PC-9 (cell line): ENCODE results near the gene HEPACAM. TPM values are rescaled to one million over a fixed set of nuclear protein-coding genes. Genes with fewer than 3 reads are reported as not detected.

Experiments
- BruUV-seq: library from RNA; stranded (reverse); fragments of 400-500 nt; replicated peaks from 2 replicates; lab custom pipeline; 2021; lab: Mats Ljungman, UMichigan
- CTCF ChIA-PET: fragments of 300-600 bp; sonication (Branson Sonifier 250); formaldehyde crosslinking; loops from one replicate; lab custom pipeline; 2022; ENCODE audit warnings: antibody characterized with exemption; lab: Charles Lee
- POLR2A ChIA-PET: fragments of 300-600 bp; sonication (Branson Sonifier 250); formaldehyde crosslinking; loops from one replicate; lab custom pipeline; 2022; ENCODE audit warnings: antibody characterized with exemption; ENCODE audit not compliant: unreplicated experiment; lab: Charles Lee
- DNase-seq, 2 experiments: peaks; one replicate each; pipeline versions ENCODE4 v3.0.0 to v3.0.0-alpha.2; 2015 to 2022; ENCODE audit warnings: mixed read lengths in 1 of 2
- H2AFZ ChIP-seq: fragments of 200-600 bp; sonication (generic); 2 replicates; pipeline ENCODE4 v1.8.1; 2017; ENCODE audit warnings: antibody characterized with exemption
- H3F3A ChIP-seq: fragments of 200-600 bp; sonication (generic); 2 replicates; pipeline ENCODE4 v1.8.1; 2017; ENCODE audit warnings: antibody characterized with exemption, mild to moderate bottlenecking, low read depth; ENCODE audit not compliant: insufficient read depth
- H3K27ac ChIP-seq: fragments of 200-600 bp; sonication (generic); 2 replicates; pipeline ENCODE4 v1.6.1; 2016; ENCODE audit warnings: mixed run types
- H3K27me3 ChIP-seq: fragments of 200-600 bp; sonication (generic); 2 replicates; pipeline ENCODE4 v1.6.1; 2016; ENCODE audit warnings: low read depth, mixed run types; ENCODE audit not compliant: insufficient read depth
- H3K36me3 ChIP-seq: fragments of 200-600 bp; sonication (generic); 2 replicates; pipeline ENCODE4 v1.6.1; 2016; ENCODE audit warnings: low read depth, mixed run types
- H3K4me1 ChIP-seq: fragments of 200-600 bp; sonication (generic); replicated peaks from 2 replicates; pipeline ENCODE4 v1.6.1; 2016; ENCODE audit warnings: mixed run types; ENCODE audit not compliant: insufficient read depth
- H3K4me2 ChIP-seq: fragments of 200-600 bp; sonication (generic); 2 replicates; pipeline ENCODE4 v1.6.1; 2017; ENCODE audit warnings: mixed run types
- H3K4me3 ChIP-seq: fragments of 200-600 bp; sonication (generic); 2 replicates; pipeline ENCODE4 v1.6.1; 2016; ENCODE audit warnings: mixed run types
- H3K79me2 ChIP-seq: fragments of 200-600 bp; sonication (generic); 2 replicates; pipeline ENCODE4 v1.6.1; 2017; ENCODE audit warnings: low read depth, mixed run types
- H3K9me2 ChIP-seq: fragments of 200-600 bp; sonication (generic); 2 replicates; pipeline ENCODE4 v1.8.1; 2017; ENCODE audit warnings: mild to moderate bottlenecking; ENCODE audit not compliant: insufficient read depth
- H3K9me3 ChIP-seq: fragments of 200-600 bp; sonication (generic); 2 replicates; pipeline ENCODE4 v1.8.1; 2016; ENCODE audit warnings: low read depth; ENCODE audit not compliant: insufficient read depth
- H4K20me1 ChIP-seq: fragments of 200-600 bp; sonication (generic); 2 replicates; pipeline ENCODE4 v1.8.1; 2017; ENCODE audit not compliant: insufficient read depth
- EZH2 ChIP-seq: fragments of 200-600 bp; sonication (generic); IDR thresholded peaks from 2 replicates; pipeline ENCODE4 v1.8.0; 2017; ENCODE audit warnings: antibody characterized with exemption, low read depth
- intact Hi-C: fragments of 100-400 bp; cut with micrococcal nuclease; formaldehyde crosslinking; loops from one replicate; pipeline ENCODE4 v1.10.0; 2022; ENCODE audit not compliant: unreplicated experiment
- total RNA-seq: library from RNA; stranded (reverse); gene quantifications from 2 replicates; pipeline ENCODE4 v1.2.3, GENCODE V29; 2021
- TF ChIP-seq, protein P1 (sequence below): fragments of 200-600 bp; sonication (generic); conservative IDR thresholded peaks from 2 replicates; pipeline ENCODE4 v1.6.1; 2017; ENCODE audit warnings: mixed run types, antibody characterized with exemption, mild to moderate bottlenecking, moderate library complexity

Gene HEPACAM
- total RNA-seq, 1 experiment from 2014 or later, result not detected

DNA sequence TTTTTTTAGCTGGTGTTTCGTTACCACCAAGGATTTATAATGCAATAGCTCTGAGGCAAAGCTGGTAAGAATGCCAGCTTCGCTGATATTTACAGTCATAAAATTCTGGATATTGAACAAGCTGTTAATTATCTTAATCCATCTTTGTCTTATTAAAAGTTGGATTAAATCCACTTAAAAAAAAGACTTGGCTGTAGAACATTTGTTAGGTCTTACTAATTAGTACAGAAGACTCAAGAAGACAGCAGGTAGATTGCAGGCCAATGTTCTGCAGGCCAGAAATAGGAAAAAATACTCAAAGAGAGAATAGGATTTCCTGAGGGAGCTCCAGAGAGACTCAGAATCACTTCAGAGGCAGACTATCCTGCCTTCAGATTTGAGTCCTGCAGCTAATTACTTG is 45.7 kb downstream of the HEPACAM start:
- TF ChIP-seq EZH2, result no peak
- TF ChIP-seq, protein P1, sequence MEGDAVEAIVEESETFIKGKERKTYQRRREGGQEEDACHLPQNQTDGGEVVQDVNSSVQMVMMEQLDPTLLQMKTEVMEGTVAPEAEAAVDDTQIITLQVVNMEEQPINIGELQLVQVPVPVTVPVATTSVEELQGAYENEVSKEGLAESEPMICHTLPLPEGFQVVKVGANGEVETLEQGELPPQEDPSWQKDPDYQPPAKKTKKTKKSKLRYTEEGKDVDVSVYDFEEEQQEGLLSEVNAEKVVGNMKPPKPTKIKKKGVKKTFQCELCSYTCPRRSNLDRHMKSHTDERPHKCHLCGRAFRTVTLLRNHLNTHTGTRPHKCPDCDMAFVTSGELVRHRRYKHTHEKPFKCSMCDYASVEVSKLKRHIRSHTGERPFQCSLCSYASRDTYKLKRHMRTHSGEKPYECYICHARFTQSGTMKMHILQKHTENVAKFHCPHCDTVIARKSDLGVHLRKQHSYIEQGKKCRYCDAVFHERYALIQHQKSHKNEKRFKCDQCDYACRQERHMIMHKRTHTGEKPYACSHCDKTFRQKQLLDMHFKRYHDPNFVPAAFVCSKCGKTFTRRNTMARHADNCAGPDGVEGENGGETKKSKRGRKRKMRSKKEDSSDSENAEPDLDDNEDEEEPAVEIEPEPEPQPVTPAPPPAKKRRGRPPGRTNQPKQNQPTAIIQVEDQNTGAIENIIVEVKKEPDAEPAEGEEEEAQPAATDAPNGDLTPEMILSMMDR, result no peak
- BruUV-seq, result no TSS peak
- Histone ChIP-seq H4K20me1 (no peaks in the 10 kb centered on the region), H3K27me3 (peaks cover 29% of the 10 kb centered on the region), H3K4me2 (no peak overlapping the region), H3K9me2 (no peaks in the 10 kb centered on the region), H3K9me3 (no peaks in the 10 kb centered on the region), H3K36me3 (no peaks in the 10 kb centered on the region), H3K79me2 (no peaks in the 10 kb centered on the region), H3K4me3 (no peak overlapping the region), H2AFZ (no peak overlapping the region), H3K27ac (no peak overlapping the region), H3F3A (no peaks in the 10 kb centered on the region), H3K4me1 (no peaks in the 10 kb centered on the region)
- CTCF ChIA-PET, result no interaction called here
- POLR2A ChIA-PET, result no interaction called here
- no peak for DNase-seq
- intact Hi-C loops, result no loop called here

DNA sequence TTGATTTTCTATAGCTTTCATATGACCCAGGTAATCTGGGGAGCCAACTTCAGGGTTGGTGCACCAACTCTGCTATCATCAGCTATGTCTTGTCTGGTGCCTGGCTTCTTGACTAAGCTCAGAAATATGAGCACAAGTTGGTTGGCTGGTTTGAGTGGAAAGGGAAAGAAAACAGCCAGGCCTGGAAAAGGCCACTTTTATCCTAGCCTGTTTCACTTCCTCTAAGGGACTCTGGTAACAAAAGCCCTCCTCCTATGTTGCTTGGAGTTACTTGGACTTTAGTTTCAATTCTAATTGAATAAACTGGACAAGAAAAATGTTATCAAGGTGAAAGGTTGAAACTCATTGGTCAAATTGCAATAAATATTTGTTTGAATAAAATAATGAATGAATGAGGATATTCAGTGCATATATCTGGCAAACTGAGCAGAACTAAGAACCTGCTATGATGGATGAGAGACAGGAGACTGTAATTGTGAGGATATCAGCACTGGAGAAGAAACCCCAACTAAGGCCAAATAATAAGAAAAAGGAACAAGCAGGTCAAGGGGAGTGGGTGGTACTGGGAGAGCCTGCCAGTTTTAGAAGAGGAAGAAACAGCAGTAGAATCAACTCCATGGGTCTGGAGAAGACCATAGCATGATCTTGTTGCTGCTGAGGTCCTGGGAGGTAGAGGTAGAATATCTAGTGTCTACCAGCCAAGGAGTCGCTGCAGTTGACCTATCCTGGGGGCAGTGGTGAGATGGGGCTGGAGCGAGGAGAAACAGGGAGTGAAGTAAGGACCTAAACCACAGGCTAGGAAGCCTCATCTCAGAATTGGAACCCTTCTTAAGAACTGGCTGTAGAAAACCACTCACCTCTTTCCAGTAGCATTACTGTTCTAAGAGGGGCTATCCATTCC is 46.4 kb downstream of the HEPACAM start:
- Histone ChIP-seq H3K9me2 (no peaks in the 10 kb centered on the region), H3K4me3 (no peak overlapping the region), H2AFZ (no peak overlapping the region), H3K4me2 (no peak overlapping the region), H3K36me3 (no peaks in the 10 kb centered on the region), H3K9me3 (no peaks in the 10 kb centered on the region), H3K79me2 (no peaks in the 10 kb centered on the region), H3K27me3 (peaks cover 34% of the 10 kb centered on the region), H3K4me1 (no peaks in the 10 kb centered on the region), H4K20me1 (no peaks in the 10 kb centered on the region), H3K27ac (no peak overlapping the region), H3F3A (no peaks in the 10 kb centered on the region)
- BruUV-seq, result no TSS peak
- ChIA-PET POLR2A (no interaction called here), CTCF (no interaction called here)
- intact Hi-C loops, result loop anchor here (10.0 kb wide), 1 partner anchor 675 kb away; the partner anchor contains the start of gene EI24
- no peak for DNase-seq
- TF ChIP-seq, protein P1, result no peak
- no peak for TF ChIP-seq EZH2

DNA sequence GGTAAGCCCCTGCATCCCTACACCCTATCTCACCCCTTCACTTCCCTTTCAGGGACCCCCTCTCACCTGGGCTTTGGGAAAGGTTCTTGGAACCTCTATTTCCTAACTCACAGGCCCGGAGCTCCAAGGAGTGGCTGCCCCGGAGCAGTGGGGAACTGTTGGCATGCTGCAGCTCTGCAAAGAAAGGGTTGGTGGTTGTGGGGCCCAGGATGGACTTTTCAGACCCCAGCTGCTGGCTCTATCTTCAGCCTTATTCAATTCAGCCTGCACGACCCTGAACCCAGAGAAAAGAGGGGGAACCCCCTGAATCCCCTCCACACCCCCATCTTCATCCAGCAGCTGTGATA is 48.2 kb downstream of the HEPACAM start:
- ChIA-PET POLR2A (no interaction called here), CTCF (no interaction called here)
- Histone ChIP-seq H3F3A (no peaks in the 10 kb centered on the region), H3K4me3 (no peak overlapping the region), H3K27me3 (peaks cover 37% of the 10 kb centered on the region), H3K27ac (no peak overlapping the region), H3K36me3 (no peaks in the 10 kb centered on the region), H3K9me3 (no peaks in the 10 kb centered on the region), H3K4me2 (no peak overlapping the region), H2AFZ (no peak overlapping the region), H3K4me1 (no peaks in the 10 kb centered on the region), H3K9me2 (no peaks in the 10 kb centered on the region), H3K79me2 (no peaks in the 10 kb centered on the region), H4K20me1 (no peaks in the 10 kb centered on the region)
- intact Hi-C loops, result loop anchor here (10.0 kb wide), 1 partner anchor 677 kb away; the partner anchor contains the start of gene EI24
- DNase-seq, result no peak
- no TSS peak for BruUV-seq
- TF ChIP-seq, protein P1, result no peak
- no peak for TF ChIP-seq EZH2
